NCI-H345 treated with DMSO at 0.1 percent for 48 hours (cell line): ENCODE measurements around the gene ARL6IP4.
A peak's percentile ranks its signal among the peaks of the same experiment; 100 is the strongest.

ENCODE experiments used
- DNase-seq: peaks from one replicate; lab custom pipeline; 2025; ENCODE audit not compliant: unreplicated experiment; lab: John Stamatoyannopoulos, UW

ARL6IP4 gene

DNA sequence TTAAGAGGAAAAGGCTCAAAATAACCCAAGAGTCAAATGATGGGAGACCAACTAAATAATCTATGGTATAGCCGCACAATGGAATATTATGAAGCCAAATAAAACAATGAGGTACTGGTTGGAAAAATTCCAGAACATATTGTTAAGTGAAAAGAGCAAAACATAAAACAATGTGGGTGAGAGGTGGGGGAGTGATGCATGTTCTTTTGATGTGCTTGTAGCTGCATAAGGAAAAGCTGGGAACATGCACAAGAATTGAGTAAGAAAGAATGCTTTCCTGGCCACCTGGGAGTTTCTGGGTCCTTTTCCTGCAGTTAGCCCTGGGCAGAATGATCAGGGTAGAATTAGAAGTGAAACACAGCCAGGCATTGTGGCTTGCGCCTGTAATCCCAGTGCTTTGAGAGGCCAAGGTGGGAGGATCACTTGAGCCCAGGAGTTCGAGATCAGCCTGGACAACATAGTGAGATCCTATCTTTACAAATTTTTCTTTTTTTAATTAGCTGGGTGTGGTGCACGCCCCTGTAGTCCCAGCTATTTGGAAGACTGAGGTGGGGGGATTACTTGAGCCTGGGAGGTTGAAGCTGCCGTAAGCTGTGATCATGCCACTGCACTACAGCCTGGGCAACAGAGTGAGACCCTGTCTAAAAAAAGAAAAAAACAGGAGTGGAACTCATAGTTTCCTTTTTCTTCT lies 22.1 kb upstream of the ARL6IP4 start:
- DNase-seq: no peak

GRCh38 chr12:122959566-122960192 lies 20.8 kb upstream of the ARL6IP4 start:
- no peak for DNase-seq

GRCh38 chr12:122960193-122960569 lies 20.3 kb upstream of the ARL6IP4 start:
- no peak for DNase-seq

DNA sequence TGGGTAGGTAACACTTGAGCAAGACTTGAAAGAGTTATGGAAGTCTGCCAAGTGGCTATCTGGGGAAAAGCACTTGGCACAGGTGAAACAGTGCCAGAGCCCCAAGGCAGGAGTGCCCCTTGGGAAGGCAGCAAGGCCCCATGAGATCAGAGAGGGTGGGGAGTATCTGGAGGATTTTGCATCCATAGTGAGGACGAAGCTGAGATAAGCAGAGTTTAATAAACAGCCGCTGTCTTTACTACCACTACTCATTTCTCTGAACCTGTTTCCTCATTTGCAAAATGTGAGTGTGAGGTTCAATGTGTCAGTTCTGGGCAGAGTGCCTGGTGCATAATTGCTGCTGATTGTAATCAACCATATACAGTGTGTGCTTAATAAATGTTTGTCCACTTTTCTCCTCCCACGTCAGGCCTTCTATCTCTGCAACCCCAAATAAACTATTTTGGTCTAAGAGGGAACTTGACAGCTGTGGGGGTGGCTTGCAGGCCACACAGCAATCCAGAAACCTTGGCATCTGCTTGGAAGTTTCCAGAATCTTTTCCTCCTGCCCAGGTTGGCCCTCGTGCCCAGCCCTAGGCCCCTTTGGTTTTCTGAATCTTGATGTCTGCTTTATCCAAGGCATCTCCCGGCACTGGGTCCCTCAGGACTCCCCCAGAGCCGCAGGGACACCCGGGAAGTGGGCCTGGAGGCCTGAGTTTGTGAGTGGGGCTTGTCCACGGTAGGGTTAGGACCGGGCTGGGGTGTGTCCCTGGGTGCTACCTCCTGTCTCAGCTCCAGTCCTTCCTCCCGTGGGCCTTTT lies 18.8 kb upstream of the ARL6IP4 start:
- no peak for DNase-seq

DNA sequence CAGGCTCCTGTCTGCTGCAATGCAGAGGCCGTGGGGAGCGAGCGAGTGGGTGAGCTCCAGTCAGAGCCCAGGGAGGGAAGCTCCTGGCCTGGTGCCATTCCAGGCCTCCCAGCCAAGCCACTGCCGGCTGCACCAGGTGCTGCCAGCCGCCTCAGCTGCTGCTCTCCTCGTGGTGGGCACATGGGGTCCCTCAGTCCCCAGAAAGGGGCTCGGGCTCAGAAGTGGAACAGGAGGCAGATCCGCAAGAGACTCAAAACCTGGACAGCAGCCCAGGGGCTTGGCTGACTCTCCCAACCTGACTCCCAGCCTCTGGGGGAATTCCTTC lies 16.6 kb upstream of the ARL6IP4 start:
- no peak for DNase-seq

DNA sequence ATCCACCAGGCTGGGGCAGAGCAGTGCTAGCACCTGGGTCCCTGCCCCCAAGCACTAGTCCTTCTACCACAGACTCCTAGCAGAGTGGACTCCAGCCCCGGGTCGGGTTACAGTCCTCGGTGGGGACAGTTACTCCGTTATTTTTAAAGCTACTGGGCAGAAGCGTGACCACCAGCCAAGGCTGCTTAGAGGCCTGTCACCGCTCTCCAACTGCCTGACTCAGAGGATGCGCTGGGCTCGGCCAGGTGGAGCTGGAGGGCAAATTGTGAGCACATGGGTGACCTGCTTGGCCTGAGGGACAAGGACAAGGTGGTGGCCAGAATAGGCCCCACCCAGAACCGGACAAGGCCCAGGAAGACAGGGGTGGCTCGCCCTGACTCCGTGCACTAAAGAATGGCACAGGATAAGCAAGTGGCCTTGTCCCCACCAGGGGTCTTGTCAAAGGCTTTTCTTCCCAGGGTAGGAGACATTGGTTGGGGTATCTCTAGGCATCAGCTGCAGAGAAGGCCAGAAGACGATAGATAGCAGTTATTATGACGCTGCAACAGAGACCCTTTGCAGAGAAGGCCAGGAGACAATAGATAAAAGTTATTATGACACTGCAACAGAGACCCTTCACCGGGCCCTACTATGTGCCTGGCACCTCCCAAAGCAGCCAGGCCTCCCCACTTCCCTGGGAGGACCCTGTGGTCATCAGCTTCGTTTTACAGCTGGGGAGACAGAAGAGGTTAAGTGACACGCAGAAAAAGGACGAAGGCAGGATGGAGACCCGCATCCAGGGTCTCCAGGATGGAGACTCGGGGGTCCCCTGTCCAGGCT lies 15.8 kb upstream of the ARL6IP4 start:
- no peak for DNase-seq

GRCh38 chr12:122965321-122965751 lies 15.1 kb upstream of the ARL6IP4 start:
- DNase-seq: no peak

DNA sequence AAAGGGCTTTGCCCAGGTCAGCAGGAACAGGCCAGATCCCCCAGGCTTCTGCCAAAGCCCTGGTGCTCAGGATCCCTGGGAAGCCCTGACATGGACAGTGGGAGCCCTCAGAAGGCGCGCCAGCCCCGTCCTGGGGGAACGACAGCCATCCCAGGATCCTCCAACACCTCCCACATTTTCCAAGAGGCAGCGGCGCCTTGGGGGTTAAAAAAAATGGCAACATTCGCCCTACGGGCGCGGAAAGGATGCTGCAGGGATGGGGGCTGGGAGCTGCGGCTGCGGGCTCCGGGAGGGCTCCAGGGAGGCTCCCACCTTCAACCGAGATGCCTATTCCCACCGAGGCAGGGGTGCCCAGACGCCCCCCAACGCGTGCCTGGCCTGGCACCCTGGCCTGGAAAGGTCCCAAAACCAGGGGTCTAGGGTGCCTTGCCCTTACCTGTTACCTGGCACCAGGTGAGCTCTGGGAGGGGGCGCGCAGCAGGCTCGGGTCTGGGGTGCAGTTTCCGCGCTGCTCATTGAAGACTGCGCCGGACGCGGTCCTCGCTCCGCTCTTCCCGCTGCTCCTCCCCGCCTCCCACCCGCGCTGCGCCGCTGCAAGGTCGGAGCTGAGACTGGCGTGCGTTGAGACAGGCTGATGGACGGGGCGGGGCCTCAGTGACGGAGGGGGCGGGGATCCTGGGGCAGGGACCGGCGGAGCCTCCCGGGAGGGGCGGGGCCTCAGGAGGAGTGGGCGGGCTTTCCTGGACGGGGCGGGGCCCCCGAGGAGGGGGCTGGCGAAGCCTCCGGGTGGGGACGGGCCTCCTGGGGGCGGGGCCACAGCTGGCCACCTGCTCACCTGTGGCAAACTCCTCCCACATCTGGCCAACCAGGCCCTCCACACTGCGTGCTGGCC lies 14.4 kb upstream of the ARL6IP4 start, which contains the start of gene ABCB9:
Gene ABCB9, minus strand, starts transcription at position 613 of the 892 bp plus-strand sequence. CDS start 6,228 bp downstream, outside the sequence.
- DNase-seq: peak; percentile 86

DNA sequence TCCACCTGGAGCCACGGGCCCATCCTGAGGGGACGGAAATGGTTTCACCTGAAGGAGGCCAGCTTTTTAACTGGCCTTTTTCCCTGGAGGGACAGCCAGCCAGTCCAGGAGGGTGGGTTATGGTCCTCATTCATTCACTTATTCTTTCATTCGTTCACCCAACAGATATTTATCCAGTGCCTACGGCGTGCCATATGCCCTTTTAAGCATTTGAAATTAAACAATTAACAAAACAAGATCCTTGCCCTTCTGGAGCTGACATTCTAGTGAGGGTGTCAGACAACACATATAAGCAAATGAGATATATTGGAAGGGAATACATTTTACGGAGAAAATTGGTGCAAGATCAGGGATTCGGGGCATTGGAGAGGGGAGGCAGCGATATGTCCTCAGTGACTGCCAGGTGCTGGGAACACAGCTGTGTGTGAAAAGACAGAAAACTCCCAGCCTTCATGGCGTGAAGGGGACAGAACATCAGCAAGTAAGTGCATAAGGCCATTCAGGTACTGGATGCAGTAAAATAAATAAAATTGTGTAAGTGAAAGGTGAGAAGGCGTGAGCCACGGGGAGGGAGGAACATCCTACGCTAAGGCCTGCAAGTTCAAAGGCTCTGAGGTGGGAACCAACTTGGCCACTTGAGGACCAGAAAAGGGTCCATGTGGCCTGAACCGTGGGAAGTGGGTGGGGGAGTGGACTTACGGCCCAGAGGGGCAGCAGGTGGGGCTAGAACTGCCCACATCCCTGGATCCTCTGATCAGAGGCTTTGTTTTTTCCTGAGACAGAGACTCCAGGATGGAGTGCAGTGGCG lies 13.5 kb upstream of the ARL6IP4 start:
- DNase-seq: no peak

GRCh38 chr12:122968104-122968503 lies 12.4 kb upstream of the ARL6IP4 start:
- no peak for DNase-seq

- DNase-seq: no peak
These were observed 10.8 kb upstream of the ARL6IP4 start for GRCh38 chr12:122969676-122970075.

- peak; percentile 98 for DNase-seq
These were observed 6.1 kb upstream of the ARL6IP4 start for GRCh38 chr12:122974274-122974891.

- DNase-seq: peak; percentile 84
These were observed 5.3 kb upstream of the ARL6IP4 start, which contains the start of gene OGFOD2 for GRCh38 chr12:122974892-122975789. Gene OGFOD2, plus strand, starts transcription at chr12:122975244. Its CDS starts 8 bp downstream, at chr12:122975252.

DNA sequence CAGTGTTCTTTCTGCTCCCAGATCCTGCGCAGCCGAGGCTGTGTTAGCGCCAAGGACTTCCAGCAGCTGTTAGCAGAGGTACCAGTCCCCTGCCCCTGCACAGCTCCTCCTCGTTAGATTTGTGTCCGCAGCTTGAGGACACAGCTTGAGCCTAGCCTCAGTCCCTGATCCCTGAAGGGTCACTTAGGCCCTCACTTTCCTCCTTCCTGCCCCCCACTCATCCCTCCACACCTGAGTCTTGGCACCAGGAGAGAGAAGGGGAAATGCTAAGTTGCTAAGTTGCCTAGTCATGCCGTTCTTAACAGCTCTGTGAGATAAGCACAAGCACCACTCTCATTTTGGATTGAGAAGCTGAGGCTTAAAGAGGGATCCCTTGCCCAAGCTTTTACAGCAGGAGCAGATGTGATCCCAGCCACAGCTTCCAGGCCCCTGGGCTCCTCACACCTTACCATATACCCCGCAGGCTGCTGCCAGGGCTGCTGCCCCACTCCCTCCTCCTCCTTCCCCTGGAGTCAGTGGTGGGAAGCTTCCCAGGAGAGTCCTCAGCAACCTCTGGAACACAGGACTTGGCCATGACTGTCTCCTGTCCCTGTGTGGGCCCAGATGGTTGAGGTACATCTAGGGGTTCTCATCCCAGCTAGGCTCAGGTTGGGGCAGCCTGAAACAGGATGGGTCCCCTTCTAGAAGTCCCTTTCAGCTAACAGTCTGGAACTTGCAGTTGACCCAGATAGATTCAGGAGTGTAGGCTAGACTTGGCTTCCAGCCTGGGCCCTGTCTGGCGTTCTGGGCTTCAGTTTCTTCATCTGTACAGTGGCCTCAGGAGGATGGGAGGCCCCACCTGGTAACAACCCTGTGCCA lies 4.5 kb upstream of the ARL6IP4 start:
- no peak for DNase-seq

DNA sequence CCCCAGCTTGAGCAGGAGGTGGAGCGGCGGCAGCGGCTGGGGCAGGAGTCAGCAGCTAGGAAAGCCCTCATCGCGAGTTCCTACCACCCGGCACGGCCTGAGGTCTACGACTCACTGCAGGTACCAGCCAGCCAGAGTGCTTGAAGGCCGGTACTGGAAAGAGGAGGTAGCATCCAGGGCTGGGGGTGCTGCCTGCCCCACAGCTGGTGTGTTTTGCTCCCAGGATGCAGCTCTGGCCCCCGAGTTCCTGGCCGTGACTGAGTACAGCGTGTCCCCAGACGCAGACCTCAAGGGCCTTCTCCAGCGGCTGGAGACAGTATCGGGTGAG lies 3.9 kb upstream of the ARL6IP4 start:
- no peak for DNase-seq

DNA sequence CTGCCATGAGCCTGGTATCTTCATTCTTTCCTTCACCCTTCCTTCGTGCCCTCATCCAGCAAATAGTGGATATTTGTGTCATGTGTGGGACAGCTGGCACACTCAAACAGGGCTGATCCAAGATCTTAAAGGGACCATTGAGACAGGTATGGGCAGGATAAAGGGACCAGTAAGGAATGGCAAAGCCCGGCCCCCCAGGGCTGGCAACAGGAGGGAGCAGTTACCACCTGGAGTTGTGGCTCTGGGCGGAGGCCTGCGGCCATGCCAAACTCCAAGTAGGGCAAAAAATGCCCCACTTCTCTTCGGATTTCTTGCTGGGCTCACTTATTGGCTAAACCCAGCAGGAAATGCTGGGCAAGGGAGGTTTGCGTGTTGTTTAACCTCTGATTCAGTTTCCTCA lies 3.3 kb upstream of the ARL6IP4 start:
- DNase-seq: no peak
